ENCODE results near the gene CAMTA1.

Gene CAMTA1

DNA sequence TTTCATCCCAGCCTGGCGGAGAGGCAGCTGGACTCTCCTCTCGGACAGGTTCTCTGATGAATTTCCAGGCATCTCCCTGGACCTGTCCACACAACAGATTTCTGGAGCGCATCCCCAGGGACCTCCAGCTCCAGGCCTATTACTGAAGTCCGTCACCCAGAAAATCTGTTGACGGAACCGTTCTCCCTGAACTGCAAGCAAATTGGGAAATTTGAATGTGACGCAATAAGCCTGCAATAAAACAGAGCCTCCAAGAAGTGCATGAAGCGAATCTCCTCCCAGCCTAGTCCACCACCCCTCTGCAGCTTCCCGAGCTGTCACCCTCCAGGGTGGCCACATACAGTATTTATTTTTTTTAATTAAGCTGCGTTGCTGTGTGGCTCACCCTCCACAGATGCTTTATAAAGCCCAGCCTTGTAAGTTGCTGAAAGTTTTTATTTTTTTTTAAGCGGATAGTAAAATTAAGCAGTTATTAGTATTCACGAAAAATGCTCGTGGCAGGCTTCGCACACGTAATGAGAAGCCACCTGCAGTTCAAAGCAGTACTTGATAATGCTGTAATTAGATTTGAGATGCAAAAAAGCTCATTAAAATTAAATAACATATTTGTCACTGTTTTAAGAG lies 173.3 kb downstream of the CAMTA1 start:
- no peak for DNase-seq (ENCODE audit: low read depth)

DNA sequence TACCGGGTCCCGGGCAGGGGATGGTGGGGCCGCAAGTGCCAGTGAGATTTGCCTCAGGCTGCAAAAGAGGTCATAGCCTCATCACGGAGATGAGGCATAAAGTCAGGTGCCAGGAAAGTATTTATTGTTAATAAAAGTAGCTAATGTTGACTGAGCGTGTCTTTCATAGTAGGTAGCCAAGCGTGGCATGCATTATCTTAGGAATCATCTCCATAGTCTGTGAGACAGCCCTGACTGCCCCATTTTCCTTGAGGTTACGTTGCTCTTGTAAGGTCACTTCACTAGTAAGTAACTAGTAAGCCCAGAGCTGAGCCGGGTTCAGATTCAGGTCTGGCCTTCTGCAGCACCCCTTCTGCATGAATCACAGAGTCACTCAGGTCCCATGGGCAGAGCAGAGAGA lies 174.2 kb downstream of the CAMTA1 start:
- no peak for DNase-seq (ENCODE audit: low read depth)

DNA sequence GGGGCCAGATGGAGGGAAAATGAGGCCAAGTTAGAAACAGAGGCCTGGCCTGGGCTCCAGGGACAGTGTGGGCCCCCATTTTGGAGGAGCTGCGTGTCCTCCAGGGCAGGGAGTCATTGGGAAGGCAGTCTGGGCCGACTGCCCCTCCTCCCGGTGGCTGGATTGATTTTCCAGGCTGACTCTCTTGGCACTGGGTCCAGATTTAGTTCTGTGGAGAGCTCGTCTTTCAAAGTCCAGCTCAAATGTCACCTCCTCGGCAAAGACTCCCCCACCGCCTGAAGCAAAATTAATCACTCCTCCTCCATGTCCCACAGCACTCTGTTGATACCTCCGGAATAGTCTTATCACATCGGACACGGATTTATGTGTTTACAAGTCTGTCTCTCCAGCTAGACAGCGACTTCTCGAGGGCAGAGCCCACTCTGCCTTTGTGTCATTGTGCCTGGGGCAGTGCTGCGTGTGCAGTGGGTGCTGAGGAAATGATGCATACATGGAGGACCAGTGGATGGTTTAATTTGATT lies 175.1 kb downstream of the CAMTA1 start:
- DNase-seq (ENCODE audit: low read depth), result no peak

DNA sequence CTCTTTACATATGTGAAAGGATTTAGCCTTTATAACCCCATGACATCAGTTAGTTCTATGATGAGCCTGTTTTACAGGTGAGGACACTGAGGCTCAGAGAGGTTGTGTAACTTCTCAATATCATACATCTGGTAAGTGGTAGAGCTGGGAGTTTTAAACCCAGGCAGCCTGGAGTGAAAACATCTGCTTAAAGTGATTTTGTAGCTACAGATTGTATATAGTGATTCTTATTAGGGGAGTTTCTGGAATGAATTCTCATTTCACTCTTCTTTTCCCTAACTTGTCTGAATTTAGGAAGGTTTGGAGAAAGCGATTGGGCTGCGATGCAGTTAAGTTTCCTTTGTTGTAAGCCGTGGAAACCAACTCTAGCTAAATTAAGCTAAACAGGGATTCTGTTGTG lies 175.6 kb downstream of the CAMTA1 start:
- DNase-seq (ENCODE audit: low read depth), result no peak

DNA sequence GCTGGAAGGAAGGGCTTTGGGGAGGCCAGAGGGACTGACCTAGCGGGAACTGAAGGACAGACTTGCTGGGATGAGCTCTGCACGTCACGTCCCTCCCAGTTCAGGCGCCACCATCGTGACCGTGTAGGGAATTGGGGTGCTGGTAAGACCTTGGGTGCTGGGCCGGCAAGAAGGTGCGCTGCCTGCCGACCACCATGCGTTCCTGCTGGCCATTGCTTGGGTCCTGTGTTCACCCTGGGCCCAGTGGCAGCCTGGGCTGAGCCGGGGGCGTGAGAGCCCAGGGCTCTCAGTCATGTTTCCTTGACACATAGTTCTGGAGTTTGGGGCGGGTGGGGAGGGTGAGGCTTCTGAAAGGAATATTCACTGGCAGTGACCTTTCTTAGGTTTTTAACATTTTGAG lies 176.0 kb downstream of the CAMTA1 start:
- no peak for DNase-seq (ENCODE audit: low read depth)

DNA sequence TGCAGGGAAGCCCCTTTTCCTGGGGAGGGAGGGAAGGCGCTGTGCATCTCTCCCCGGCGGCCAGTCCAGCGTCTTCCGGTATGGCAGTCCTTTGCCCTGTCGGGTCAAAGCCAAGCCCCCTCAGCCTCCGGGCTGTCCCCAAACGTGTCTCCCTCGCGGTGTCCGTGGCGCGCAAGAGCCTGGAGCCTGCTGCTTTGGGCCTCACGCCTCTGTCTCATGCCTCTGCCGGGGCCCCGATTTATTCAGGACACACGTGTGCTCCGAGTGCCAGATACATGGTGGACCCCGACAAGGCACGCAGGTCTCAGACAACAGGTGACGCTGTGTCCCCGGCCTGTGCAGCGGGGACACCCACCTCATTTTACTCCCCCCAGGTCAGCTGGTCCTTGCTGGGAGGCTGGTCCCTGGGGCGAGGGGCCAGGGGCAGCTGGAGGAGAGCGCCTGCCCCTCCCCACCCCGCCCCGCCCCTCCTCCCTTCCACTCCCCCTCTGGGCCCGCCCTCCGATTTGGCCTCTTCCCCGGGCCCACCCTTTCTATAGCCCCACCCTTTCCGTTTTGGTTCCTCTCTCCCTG lies 176.7 kb downstream of the CAMTA1 start:
- no peak for DNase-seq (ENCODE audit: low read depth)

DNA sequence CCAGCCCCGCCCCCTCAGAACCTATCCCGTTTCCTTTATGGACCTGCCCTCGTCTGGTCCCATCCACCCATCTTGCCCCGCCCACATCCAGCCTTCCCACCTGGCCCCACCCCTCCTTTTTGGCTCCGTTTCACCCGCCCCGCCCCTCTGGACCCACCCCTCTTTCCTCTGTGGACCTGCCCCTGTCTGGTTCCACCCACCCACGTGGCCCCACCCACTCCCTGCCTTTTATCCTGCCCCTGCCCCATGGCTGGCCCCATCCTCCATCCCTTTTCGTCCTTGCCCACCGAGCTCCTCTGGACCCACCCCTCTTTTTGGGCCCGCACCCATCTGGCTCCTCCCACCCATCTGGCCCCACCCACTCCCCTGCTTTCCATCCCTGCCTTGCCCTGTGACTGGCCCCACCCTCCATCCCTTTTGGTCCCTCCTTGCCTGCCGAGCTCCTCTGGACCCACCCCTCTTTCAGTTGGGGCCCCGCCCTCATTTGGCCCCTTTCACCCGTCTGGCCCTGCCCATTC lies 177.3 kb downstream of the CAMTA1 start:
- DNase-seq (ENCODE audit: low read depth), result peak; percentile 23

DNA sequence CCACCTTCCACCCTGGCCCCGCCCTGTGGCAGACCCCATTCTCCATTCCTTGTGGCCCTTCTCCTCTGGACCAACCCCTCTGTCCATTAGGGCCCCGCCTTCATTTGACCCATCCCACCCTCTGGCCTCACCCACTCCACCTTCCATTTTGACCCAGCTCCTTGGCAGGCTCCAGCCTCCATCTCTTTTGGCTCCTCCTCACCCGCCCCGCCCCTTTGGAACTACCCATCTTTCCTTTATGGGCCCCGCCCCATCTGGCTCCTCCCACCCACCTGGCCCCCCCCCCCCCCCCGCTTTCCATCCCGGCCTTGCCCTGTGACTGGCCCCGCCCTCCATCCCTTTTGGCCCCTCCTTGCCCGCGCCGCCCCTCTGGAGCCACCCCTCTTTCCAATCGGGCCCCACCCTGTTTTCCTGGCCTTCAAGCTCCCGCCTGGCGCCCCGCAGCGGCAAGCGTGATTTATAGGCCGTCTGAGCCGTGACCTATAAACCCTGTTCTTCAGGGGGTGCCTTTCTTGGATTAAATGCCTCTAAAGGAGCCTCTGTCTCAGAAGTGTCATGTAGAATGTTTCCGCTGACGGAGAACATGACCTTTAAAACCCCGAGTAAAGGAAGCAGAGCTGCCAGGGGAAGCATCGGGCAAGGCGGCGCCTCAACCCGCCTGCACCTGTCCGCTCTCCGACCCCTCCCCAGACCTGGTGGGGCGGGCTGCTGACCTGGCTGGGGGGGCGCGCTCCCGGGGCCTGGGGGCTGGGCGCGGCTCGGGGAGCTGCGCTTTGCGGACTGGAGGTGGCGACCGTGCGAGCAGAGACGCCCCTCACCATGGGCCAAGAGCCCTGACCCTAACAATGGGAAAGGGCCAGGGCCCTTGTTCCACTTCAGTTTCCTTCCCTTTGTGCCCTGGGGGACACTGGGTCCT lies 178.0 kb downstream of the CAMTA1 start:
- peak; percentile 40 for DNase-seq (ENCODE audit: low read depth)

DNA sequence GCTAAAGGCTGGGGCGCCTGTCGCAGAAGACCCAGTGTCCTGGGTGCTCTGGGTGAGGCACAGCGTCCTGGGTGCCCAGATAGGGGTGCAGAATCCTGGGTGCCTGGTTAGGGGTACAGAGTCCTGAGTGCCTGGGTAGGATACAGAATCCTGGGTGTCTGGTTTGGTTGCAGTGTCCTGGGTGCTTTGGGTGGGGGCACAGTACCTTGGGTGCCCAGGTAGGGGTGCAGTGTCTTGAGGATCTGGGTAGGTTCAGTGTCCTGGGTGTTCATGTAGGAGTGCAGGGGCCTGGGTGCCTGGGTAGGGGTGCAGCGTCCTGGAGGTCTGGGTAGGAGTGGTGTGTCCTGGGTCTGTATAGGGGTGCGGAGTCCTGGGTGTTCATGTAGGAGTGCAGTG lies 178.7 kb downstream of the CAMTA1 start:
- DNase-seq (ENCODE audit: low read depth), result no peak

DNA sequence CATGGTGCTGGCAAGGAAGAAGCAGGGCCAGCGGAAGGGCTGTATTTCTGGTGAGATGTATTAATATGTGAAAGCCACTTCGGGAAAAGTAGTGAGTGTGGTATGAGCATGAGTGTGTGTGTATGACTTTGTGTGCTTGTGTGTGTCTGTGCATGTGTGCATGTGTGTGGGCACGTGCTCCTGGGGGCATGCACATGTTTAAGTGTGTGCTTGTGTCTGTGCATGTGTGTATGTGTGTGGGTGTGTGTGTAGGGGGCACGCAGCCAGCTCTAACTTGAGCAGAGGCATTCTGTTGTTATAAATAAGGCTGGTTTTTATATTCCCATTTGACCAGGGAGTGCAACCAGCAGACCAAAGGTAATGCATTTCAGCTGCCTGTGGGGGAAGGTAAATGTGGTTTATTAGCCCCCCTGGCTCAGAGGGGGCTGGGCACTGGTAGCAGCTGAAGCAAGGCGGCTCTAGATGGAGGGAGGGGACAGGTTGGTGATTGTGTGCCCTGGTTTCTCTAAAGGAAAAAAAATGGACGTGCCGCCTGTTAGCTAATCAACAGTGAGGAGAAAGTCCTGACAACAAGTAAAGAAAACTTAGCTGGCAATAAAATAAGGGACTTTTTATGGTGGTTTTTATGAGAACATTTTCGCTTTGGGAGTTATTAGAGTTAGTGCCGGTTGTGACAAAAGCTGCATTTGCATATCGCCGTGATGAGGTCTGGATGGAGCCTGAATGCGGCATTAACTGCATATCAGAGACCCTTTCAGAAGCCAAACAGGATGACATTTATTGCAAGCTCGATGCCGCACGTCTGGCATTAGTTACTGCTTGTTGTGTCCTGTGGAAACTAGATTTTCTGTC lies 180.1 kb downstream of the CAMTA1 start:
- no peak for DNase-seq (ENCODE audit: low read depth)

DNA sequence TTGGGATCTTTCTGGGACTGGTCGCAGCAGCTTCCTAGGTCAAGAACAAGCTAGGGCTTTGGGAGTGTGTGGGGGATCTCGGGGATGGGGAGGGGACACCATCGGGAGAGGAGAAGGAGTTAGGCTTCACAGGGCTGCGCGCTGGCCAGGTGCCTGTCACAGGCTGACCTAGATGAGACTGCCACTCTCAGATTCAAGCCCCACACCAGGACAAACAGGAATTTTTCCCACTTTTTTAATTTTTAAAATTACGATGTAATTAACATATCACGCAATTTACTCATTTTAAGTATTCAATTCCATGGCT lies 180.6 kb downstream of the CAMTA1 start:
- DNase-seq (ENCODE audit: low read depth), result no peak

DNA sequence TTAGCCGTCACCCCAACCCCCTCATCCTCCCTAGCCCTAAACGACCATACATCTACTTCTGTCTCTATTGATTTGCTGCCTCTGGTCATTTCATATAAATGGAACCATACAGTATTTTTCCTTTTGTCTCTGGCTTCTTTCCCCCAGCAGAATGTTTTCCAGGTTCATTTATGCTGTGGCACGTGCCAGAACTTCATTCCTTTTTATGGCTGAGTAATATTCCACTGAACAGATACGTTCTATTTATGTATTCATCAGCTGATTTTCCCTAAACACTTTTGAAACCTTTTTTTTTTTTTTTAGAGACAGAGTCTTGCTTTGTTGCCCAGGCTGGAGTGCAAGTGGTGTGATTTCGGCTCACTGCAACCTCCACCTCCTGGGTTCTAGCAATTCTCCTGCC lies 181.1 kb downstream of the CAMTA1 start:
- no peak for DNase-seq (ENCODE audit: low read depth)

DNA sequence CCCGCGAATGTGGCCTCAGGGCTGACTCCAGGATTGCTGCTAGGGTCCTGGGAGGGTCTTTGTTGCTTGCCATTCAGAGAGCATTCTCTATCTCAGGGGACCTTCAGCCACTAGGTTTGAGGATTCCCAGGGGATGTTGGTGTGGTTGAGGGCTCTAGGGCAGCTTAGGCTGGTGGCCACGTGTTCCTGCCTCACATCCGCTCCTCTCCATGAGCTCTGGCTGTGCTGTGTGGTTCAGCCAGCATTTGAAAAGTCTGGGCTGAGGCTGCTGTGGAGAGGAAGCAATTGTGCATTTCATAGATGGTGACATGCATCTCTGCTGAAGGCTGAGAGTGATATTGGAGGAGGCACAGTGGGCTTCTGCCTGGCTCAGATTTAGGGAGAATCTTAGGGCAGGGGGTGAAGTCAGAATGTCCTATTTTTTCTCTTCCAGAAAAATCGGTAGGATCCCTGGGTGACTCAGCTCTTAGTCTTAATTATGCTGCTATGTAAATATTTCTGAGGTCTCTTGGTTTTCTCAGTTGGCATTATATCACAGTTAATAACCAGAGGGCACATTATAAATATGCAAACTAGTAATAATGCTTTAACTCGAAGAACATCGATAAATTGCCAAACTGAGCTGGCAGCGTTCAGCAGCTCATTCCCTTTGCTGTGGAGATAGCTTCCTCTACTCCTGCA lies 182.3 kb downstream of the CAMTA1 start:
- DNase-seq (ENCODE audit: low read depth), result no peak

DNA sequence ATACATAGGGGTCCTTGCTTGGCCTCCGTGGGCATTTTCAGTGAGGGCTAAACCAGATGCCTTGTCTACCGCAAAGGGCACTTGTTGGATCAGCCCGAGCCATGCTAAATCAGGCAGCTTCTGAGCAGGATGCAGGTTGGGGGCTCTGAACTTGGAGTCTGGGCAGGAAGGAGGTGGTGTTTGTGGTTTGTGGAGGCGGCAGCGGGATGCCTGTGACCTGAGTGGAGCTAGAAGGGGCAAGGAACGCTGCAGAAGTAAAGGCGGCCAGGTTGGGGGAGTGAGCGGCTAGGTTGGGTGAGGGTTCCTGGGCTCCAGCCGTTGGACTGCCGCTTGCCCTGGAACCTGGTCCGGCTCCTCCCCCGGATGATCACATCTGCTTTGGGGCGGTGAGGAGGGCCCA lies 183.9 kb downstream of the CAMTA1 start:
- no peak for DNase-seq (ENCODE audit: low read depth)

DNA sequence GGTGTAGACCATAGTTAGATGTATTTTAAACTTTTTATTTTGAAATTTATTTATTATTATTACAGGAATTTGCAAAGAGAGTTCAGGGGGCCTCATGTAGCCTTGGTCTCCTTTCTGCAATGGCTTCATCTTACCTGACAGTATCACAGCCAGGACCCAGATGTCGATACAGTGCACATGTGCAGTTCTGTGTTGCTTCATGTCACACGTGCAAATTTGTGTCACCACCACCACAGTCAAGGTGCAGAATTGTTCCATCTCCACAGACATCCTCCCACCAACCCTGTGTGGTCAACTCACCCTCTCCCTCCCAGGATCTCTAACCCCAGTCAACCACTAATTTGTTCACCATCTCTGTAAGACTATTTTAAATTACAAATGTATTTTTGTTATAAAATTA lies 184.5 kb downstream of the CAMTA1 start:
- no peak for DNase-seq (ENCODE audit: low read depth)

DNA sequence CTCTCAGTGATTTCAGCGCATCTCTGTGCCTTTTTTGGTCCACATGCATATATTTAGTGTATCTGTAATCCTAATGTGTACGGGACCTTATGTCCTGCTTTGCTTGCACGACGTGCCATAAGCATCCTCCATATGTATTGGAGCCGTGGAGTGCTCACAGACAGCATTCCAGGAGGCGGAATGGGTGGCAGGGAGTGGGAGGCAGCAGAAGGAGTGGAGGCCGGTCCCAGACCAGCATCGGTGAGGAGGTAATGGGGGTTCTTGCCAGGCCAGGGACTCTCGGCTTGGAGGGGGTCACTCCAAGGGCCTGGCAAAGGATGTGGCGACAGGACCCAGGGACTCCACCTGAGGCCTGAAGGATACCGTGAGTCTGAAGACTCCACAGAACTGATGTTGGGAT lies 185.0 kb downstream of the CAMTA1 start:
- no peak for DNase-seq (ENCODE audit: low read depth)

DNA sequence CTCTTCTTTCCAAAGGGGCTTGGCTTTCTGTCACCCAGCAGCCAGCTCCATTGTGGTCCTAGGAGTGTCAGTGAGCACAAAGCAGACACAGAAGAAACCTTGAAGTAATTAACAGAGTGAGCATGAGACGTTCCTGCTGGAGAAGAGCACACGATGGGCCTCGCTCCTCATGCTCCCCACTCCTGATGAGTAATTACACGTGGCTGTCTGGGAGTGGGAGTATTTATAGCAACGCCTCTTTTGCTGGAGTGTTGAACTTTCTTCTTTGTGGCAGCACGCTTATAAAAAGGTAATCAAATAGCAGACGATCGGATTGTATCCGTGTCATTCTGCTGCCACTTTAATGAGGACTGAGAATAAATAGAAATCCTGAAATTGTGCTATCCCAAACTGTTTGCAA lies 185.8 kb downstream of the CAMTA1 start:
- no peak for DNase-seq (ENCODE audit: low read depth)

DNA sequence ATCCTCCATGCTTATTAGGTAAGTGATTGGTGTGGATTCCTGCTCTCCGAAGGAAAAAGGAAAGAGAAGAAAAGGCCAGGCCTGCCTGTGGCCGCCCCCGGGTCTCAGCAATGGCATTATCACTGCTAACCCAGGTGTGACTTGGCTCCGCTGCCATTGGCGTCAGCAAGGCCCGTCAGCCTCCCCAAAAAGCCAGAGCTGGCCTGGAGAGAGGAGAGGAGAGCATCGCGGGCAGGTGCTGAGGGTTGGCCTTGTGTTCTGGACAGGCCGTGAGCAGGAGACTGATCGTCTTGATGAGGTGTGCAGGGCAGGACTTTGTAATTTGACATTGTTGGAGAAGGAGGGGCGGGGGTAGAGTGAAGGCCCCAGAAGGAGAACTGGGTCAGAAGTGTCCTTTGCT lies 186.4 kb downstream of the CAMTA1 start:
- DNase-seq (ENCODE audit: low read depth), result no peak

DNA sequence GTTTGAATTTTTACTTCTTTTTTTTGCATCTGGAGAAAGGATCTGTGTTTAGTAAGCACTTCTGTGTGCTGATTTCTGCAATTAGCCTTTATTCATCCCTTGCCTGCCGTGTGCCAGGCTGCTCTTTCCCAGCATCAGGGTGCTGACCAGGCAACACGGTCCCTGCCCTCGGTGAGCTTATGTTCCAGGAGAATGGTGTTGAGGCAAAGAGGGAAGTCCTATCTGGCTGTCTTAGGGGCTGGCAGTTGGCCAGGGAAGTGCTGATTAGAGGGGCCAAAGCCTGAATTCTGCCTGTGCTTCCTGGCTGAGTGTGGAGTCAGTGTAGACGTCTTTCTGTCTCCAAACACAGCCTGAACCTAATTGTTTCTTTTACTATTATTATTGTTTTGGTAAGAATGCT lies 187.1 kb downstream of the CAMTA1 start:
- DNase-seq (ENCODE audit: low read depth), result no peak

DNA sequence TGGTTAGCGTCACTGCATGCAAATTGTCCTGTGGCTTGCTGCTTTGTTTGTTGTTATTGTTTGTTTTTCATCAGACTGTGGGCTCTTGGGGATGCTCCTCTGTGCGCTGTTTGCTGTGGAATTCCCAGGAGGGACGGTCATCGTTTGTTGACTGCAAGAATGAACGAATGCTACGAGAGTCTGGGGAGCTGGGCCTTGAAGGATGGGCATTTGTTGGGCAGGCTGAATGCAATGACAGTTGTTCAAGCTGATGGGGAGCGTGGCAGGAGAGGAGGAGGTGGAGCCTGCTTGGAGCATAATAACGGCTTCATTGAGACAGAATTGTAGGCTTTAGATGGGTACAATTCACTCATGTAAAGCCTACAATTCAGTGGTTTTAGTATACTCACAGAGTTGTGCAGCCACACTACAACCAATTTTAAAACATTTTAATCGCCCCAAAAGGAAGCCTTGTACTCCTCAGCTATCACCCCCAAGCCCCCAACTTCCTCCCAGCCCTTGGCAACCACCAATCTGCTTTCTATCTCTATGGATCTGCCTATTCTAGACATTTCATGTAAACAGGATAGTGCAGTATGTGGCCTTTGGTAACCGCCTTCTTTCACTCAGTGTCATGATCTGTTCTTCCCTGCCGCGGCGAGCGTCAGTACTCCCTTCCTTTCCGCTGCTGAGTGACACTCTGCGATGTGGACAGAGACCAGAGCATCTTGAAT lies 190.2 kb downstream of the CAMTA1 start:
- no peak for DNase-seq (ENCODE audit: low read depth)

DNA sequence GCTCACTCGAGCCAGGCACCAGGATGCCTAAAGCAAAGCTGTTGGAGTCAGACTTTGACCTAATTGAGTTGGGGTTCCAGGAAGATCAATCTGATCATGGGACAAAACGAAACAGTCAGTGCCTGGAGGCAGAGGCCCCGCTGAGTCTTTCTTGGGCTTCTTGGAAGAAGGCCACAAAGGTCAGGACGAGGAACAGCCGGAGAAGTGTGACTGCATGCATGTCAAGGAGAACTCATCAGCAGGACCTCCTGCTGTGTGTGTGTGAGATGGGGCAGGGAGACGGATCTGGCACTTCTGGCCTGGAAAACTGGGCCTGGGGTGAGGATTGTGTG lies 190.8 kb downstream of the CAMTA1 start:
- DNase-seq (ENCODE audit: low read depth), result no peak
